NT2/D1 (cell line): ENCODE results near the gene SH3YL1.

Experiments used
- YY1 ChIP-seq: IDR thresholded peaks from 2 replicates; pipeline ENCODE4 v1.6.1; 2011; ENCODE audit not compliant: insufficient read length, insufficient read depth
- ZNF274 ChIP-seq: IDR thresholded peaks from 2 replicates; pipeline ENCODE4 v1.6.1; 2011; ENCODE audit warnings: mild to moderate bottlenecking, low read depth, low read length

DNA sequence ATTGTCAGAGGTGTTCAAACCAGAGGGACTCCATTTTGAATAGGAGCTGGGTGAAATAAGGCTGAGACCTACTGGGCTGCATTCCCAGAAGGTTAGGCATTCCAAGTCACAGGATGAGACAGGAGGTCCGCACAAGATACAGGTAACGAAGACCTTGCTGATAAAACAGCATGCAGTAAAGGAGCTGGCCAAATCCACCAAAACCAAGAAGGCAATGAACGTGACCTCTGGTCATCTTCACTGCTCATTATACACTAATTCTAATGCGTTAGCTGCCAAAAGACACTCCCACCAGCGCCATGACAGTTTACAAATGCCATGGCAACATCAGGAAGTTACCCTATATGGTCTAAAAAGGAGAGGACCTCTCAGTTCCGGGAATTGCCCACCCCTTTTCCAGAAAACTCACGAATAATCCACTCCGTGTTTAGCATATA lies 10.6 kb downstream of the SH3YL1 start:
- TF ChIP-seq YY1 (no peak), ZNF274 (no peak)
